Rectal smooth muscle tissue (tissue), 1 donor: ENCODE results near the gene PORCN.

Source experiments
- H3K27ac ChIP-seq: one replicate; pipeline ENCODE4 v1.7.0; 2013; ENCODE audit warnings: low read depth, low read length, inconsistent platforms
- H3K27me3 ChIP-seq: one replicate; pipeline ENCODE4 v1.7.0; 2013; ENCODE audit warnings: low read length; ENCODE audit not compliant: control insufficient read depth, insufficient read depth
- H3K36me3 ChIP-seq: one replicate; pipeline ENCODE4 v1.7.0; 2013; ENCODE audit warnings: low read length; ENCODE audit not compliant: control insufficient read depth, insufficient read depth
- H3K4me1 ChIP-seq: one replicate; pipeline ENCODE4 v1.7.0; 2013; ENCODE audit warnings: low read length; ENCODE audit not compliant: control insufficient read depth, insufficient read depth
- H3K4me3 ChIP-seq: one replicate; pipeline ENCODE4 v1.7.0; 2013; ENCODE audit warnings: low read length
- H3K9ac ChIP-seq: one replicate; pipeline ENCODE4 v1.7.0; 2013; ENCODE audit warnings: low read length

Gene PORCN

GRCh38 chrX:48498374-48498809, 10.4 kb upstream of the PORCN start:
- Histone ChIP-seq H3K4me3 (no peak overlapping the region), H3K36me3 (no peaks in the 10 kb centered on the region), H3K4me1 (no peaks in the 10 kb centered on the region), H3K27me3 (peaks cover 3% of the 10 kb centered on the region), H3K9ac (no peak overlapping the region), H3K27ac (no peak overlapping the region)

GRCh38 chrX:48504261-48504660, 4.5 kb upstream of the PORCN start:
- no peaks in the 10 kb centered on the region for H3K36me3 ChIP-seq
- H3K9ac ChIP-seq, result no peak overlapping the region
- H3K27ac ChIP-seq, result no peak overlapping the region
- H3K4me1 ChIP-seq, result no peaks in the 10 kb centered on the region
- H3K27me3 ChIP-seq, result peaks cover 3% of the 10 kb centered on the region
- H3K4me3 ChIP-seq, result no peak overlapping the region

- Histone ChIP-seq H3K4me1 (no peaks in the 10 kb centered on the region), H3K9ac (no peak overlapping the region)
Measured at GRCh38 chrX:48505481-48505880, 3.3 kb upstream of the PORCN start.

GRCh38 chrX:48507246-48507645, 1.5 kb upstream of the PORCN start:
- Histone ChIP-seq H3K4me3 (no peak overlapping the region), H3K9ac (no peak overlapping the region), H3K4me1 (no peaks in the 10 kb centered on the region), H3K36me3 (no peaks in the 10 kb centered on the region), H3K27ac (no peak overlapping the region), H3K27me3 (peaks cover 3% of the 10 kb centered on the region)

More at GRCh38 chrX:48505481-48505880, 3.3 kb upstream of the PORCN start:
- Histone ChIP-seq H3K4me3 (no peak overlapping the region), H3K36me3 (no peaks in the 10 kb centered on the region), H3K27ac (no peak overlapping the region), H3K27me3 (peaks cover 3% of the 10 kb centered on the region)

- no peak overlapping the region for H3K9ac ChIP-seq
- peak overlapping the region; percentile 75 for H3K4me3 ChIP-seq
- H3K36me3 ChIP-seq, result no peaks in the 10 kb centered on the region
- H3K27ac ChIP-seq, result peak overlapping the region; percentile 67
- no peaks in the 10 kb centered on the region for H3K4me1 ChIP-seq
- no peaks in the 10 kb centered on the region for H3K27me3 ChIP-seq
Measured at GRCh38 chrX:48509245-48509590, 426 bp downstream of the PORCN start.

GRCh38 chrX:48509619-48510018, 827 bp downstream of the PORCN start:
- Histone ChIP-seq H3K4me1 (no peaks in the 10 kb centered on the region), H3K36me3 (no peaks in the 10 kb centered on the region), H3K27ac (no peak overlapping the region), H3K9ac (no peak overlapping the region), H3K27me3 (no peaks in the 10 kb centered on the region), H3K4me3 (peak overlapping the region; percentile 75)

GRCh38 chrX:48511560-48511959, 2.8 kb downstream of the PORCN start:
- Histone ChIP-seq H3K9ac (no peak overlapping the region), H3K4me3 (no peak overlapping the region), H3K4me1 (no peaks in the 10 kb centered on the region), H3K36me3 (no peaks in the 10 kb centered on the region), H3K27me3 (no peaks in the 10 kb centered on the region), H3K27ac (no peak overlapping the region)

- Histone ChIP-seq H3K36me3 (no peaks in the 10 kb centered on the region), H3K27me3 (no peaks in the 10 kb centered on the region), H3K4me1 (no peaks in the 10 kb centered on the region), H3K27ac (no peak overlapping the region), H3K9ac (no peak overlapping the region), H3K4me3 (no peak overlapping the region)
Measured at GRCh38 chrX:48512371-48512935, 3.7 kb downstream of the PORCN start.

GRCh38 chrX:48513670-48514069, 4.9 kb downstream of the PORCN start:
- no peaks in the 10 kb centered on the region for H3K27me3 ChIP-seq
- H3K36me3 ChIP-seq, result no peaks in the 10 kb centered on the region
- no peak overlapping the region for H3K9ac ChIP-seq
- no peak overlapping the region for H3K4me3 ChIP-seq
- no peak overlapping the region for H3K27ac ChIP-seq
- no peaks in the 10 kb centered on the region for H3K4me1 ChIP-seq

GRCh38 chrX:48514126-48514806, 5.5 kb downstream of the PORCN start:
- H3K9ac ChIP-seq, result no peak overlapping the region
- no peak overlapping the region for H3K27ac ChIP-seq
- no peak overlapping the region for H3K4me3 ChIP-seq
- H3K36me3 ChIP-seq, result no peaks in the 10 kb centered on the region
- H3K27me3 ChIP-seq, result no peaks in the 10 kb centered on the region
- H3K4me1 ChIP-seq, result no peaks in the 10 kb centered on the region

GRCh38 chrX:48514868-48515460, 6.2 kb downstream of the PORCN start:
- no peak overlapping the region for H3K27ac ChIP-seq

GRCh38 chrX:48515842-48516241, 7.0 kb downstream of the PORCN start:
- Histone ChIP-seq H3K4me1 (no peaks in the 10 kb centered on the region), H3K27me3 (no peaks in the 10 kb centered on the region), H3K9ac (no peak overlapping the region), H3K4me3 (no peak overlapping the region), H3K36me3 (no peaks in the 10 kb centered on the region), H3K27ac (no peak overlapping the region)

More at GRCh38 chrX:48514868-48515460, 6.2 kb downstream of the PORCN start:
- Histone ChIP-seq H3K4me3 (no peak overlapping the region), H3K36me3 (no peaks in the 10 kb centered on the region), H3K4me1 (no peaks in the 10 kb centered on the region), H3K9ac (no peak overlapping the region), H3K27me3 (no peaks in the 10 kb centered on the region)

GRCh38 chrX:48516285-48516684, 7.5 kb downstream of the PORCN start:
- Histone ChIP-seq H3K36me3 (no peaks in the 10 kb centered on the region), H3K27ac (no peak overlapping the region), H3K9ac (no peak overlapping the region), H3K4me1 (no peaks in the 10 kb centered on the region), H3K27me3 (no peaks in the 10 kb centered on the region), H3K4me3 (no peak overlapping the region)
